Measurements from ENCODE around the gene TMCO4.

Gene TMCO4

GRCh38 chr1:19737104-19737825 is 62.5 kb downstream of the TMCO4 start:
- peak; percentile 24 for TF ChIP-seq CTCF (IDR thresholded peaks at IDR 0.05; ENCODE audit: low read depth, low read length)
- no peak overlapping the region for H3K4me3 ChIP-seq (ENCODE audit: low read depth, low read length)
- in situ Hi-C loops (cut with HindIII; ENCODE audit: low sequenced_read_pairs) = no loop called here
- DNase-seq (ENCODE audit: low read depth, low spot score) = peak; percentile 11

DNA sequence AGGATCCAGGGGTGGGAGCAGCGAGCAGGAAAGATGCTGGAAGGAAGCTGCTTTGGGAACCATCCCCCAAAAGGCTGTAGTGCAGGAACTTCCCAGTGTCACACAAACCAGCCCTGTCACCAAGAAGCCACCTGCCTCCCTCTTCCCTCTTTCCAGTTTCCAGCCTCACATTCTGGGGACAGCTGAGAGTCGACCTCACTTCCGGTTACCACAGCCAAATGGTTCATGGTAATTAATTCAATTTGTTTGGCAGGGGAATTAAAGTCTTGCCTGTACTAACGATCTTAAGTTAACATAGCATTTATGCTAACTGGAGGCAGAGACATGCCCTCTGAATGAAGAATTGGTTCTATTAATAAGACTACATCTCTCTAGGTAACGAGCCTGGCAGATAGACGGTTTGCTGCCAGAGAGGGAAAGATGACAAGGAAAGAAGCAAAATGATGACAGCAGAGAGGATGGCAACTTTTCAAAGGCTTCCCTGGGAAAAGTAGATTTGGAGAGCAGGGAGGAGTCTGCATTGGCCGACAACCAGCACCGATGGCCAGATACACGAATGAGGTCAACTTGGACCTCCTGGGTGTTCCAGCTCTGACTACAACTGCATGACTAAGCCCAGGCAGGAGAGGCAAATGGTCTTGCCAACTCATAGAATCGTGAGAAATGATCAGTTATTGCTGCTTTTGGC is 64.1 kb downstream of the TMCO4 start:
- no peak for TF ChIP-seq CTCF (IDR thresholded peaks at IDR 0.05; ENCODE audit: low read depth, low read length)
- no peak overlapping the region for H3K4me3 ChIP-seq (ENCODE audit: low read depth, low read length)
- DNase-seq (ENCODE audit: low read depth, low spot score) = peak; percentile 98
- in situ Hi-C loops (cut with HindIII; ENCODE audit: low sequenced_read_pairs) = no loop called here

DNA sequence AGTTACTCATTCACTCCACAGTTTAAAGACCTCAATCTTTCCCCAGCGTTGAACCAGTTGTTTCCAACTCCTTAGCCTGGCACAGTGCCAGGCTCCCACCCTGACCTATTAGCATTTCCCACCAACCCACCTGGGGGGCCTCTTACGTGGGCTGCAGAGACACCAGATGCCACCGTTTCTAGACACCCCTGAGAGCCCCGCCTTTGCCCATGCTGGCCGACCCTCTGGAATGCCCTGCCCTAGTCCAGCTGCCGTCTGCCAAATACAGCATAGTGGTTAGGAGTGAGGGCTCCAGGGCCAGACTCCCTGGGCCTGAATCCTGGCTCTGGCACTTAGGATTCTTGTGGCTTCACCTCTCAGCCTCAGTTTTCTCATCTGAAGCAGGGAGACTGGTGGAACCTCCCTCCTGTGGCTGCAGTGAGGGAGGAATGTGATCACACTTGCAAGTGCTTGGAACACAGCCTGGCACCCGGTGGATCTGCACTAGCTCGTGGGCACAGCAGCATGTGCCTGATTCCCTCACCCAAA is 65.2 kb downstream of the TMCO4 start:
- in situ Hi-C loops (cut with HindIII; ENCODE audit: low sequenced_read_pairs) = no loop called here
- DNase-seq (ENCODE audit: low read depth, low spot score) = peak; percentile 85
- no peak for TF ChIP-seq CTCF (IDR thresholded peaks at IDR 0.05; ENCODE audit: low read depth, low read length)
- H3K4me3 ChIP-seq (ENCODE audit: low read depth, low read length) = no peak overlapping the region

- H3K4me3 ChIP-seq (ENCODE audit: low read depth, low read length) = no peak overlapping the region
- peak; percentile 39 for DNase-seq (ENCODE audit: low read depth, low spot score)
- in situ Hi-C loops (cut with HindIII; ENCODE audit: low sequenced_read_pairs) = no loop called here
- no peak for TF ChIP-seq CTCF (IDR thresholded peaks at IDR 0.05; ENCODE audit: low read depth, low read length)
Measured at GRCh38 chr1:19734056-19734455, 65.7 kb downstream of the TMCO4 start.

DNA sequence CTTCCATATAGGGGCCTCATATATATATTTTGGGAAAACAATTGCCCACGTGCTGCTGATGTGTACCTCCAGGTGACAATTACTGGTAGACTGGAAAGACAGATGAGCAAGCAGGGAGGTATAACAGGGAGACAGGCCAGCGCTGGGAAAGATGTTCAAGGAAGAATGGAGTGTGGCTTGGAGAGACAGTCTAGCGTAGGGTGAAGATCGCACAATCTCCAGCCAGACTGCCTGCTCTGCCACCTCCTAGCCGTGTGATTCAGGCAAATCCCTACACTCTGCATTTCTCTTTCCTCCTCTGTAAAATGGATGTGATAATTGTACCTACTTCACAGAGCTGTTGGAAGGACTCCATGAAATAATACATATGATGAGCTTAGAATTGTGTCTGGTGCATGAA is 66.1 kb downstream of the TMCO4 start:
- no peak overlapping the region for H3K4me3 ChIP-seq (ENCODE audit: low read depth, low read length)
- in situ Hi-C loops (cut with HindIII; ENCODE audit: low sequenced_read_pairs) = no loop called here
- TF ChIP-seq CTCF (IDR thresholded peaks at IDR 0.05; ENCODE audit: low read depth, low read length) = no peak
- no peak for DNase-seq (ENCODE audit: low read depth, low spot score)

DNA sequence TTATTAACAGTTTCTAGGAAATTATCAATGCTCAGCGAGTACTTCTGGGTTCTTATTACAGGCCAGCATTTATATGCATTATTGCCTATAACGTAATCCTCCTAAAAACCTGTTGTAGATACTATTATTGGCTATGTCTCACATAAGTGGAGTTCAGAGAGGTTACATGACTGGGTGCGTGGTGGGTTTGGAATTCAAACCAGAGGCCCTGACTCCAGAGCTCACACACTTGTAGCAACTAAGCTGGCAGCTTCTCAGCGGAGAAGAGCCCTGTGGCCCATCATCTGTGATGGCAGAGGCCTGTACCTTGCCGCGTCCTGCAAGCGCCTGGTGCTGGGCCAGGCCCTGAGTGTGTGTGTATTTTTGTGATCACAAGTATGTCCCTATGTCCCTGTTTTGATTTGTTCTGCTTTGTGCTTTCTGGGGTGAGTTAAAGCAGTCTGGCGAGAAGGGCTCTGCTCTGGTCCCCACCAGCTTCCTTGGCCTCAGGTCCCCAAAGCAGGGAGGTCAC is 68.3 kb downstream of the TMCO4 start:
- in situ Hi-C loops (cut with HindIII; ENCODE audit: low sequenced_read_pairs) = no loop called here
- no peak for TF ChIP-seq CTCF (IDR thresholded peaks at IDR 0.05; ENCODE audit: low read depth, low read length)
- no peak for DNase-seq (ENCODE audit: low read depth, low spot score)
- no peak overlapping the region for H3K4me3 ChIP-seq (ENCODE audit: low read depth, low read length)

All from astrocyte of the spinal cord (primary cell).